Keratinocyte (primary cell): ENCODE measurements around the gene FNDC4.

Source experiments
- CTCF ChIP-seq, 3 experiments: IDR thresholded peaks in 1 of 3; conservative IDR thresholded peaks in 1 of 3; optimal IDR thresholded peaks in 1 of 3; 2 replicates in 2 of 3; 3 replicates in 1 of 3; pipeline versions ENCODE3 to v1.5.1; 2011; ENCODE audit warnings: low read length in 3 of 3, mild to moderate bottlenecking in 3 of 3, moderate library complexity in 2 of 3, control low read depth in 1 of 3, inconsistent platforms in 1 of 3; ENCODE audit not compliant: insufficient read depth in 2 of 3; ENCODE audit errors: extremely low read depth in 1 of 3
- EZH2 ChIP-seq: IDR thresholded peaks from one replicate; pipeline ENCODE4 v1.6.1; 2012; ENCODE audit warnings: inconsistent platforms, mild to moderate bottlenecking, low read length, moderate library complexity

GRCh38 chr2:27446057-27446456 lies 48.9 kb downstream of the FNDC4 start:
- TF ChIP-seq CTCF (optimal IDR thresholded peaks at IDR 0.05 in 1 of 3, IDR thresholded peaks at IDR 0.05 in 1 of 3, conservative IDR thresholded peaks at IDR 0.05 in 1 of 3; ENCODE audit: extremely low read depth in 1 of 3, insufficient read depth in 2 of 3, low read length in 3 of 3) (no peak), EZH2 (no peak)
